Measurements from ENCODE around the gene BAD.

DNA sequence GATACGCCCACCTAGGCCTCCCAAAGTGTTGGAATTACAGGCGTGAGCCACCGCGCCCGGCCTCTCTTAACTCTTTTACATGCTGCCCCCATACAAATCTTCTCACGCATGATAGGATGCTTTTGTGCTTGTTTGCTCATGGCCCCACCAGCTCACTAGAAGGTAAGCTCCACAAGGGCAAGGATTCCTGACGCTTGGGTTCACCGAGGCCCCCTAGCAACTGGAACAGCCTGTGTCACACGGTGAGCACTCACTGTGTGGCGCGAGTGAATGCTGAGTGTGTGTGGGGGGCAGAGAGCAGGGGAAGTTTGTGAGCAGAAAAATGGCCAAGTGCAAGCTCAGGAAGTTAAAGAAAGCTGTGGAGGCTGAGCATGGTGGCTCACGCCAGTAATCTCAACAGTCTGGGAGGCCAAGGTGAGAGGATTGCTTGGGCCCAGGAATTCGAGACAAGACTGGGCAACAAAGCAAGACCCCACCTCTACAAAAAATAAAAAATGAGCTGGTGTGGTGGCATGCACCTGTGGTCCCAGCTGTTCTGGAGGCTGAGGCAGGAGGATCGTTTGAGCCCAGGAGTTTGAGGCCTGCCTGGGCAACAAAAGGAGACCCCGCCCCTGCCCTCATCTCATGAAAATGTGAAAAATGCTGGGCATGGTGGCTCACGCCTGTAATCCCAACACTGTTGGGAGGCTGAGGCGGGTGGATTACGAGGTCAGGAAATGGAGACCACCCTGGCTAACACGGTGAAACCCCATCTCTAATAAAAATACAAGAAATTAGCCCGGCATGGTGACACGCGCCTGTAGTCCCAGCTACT lies 2.3 kb downstream of the BAD start:
- TF ChIP-seq MXD4 (CRISPR knock-in tag; IDR thresholded peaks at IDR 0.05; ENCODE audit: borderline replicate concordance) (no peak), JUN (CRISPR knock-in tag; IDR thresholded peaks at IDR 0.05) (no peak)
